GM18526 (cell line): ENCODE measurements around the gene IL15RA.

ENCODE experiments used
- POLR2A ChIP-seq: IDR thresholded peaks from 3 replicates; pipeline ENCODE4 v1.6.1; 2011; ENCODE audit not compliant: insufficient read length; ENCODE audit errors: extremely low read depth

Gene IL15RA

GRCh38 chr10:5961405-5962100 is 15.8 kb downstream of the IL15RA start:
- TF ChIP-seq POLR2A, result no peak

- TF ChIP-seq POLR2A, result no peak
Observed at GRCh38 chr10:5960070-5960972, 17.0 kb downstream of the IL15RA start.

- no peak for TF ChIP-seq POLR2A
Observed at GRCh38 chr10:5959581-5960069, 17.7 kb downstream of the IL15RA start.

- TF ChIP-seq POLR2A, result no peak
Observed at GRCh38 chr10:5959142-5959541, 18.2 kb downstream of the IL15RA start.

GRCh38 chr10:5958675-5959074 is 18.7 kb downstream of the IL15RA start:
- no peak for TF ChIP-seq POLR2A

GRCh38 chr10:5958077-5958476 is 19.3 kb downstream of the IL15RA start:
- no peak for TF ChIP-seq POLR2A

GRCh38 chr10:5956146-5956936 is 21.0 kb downstream of the IL15RA start:
- no peak for TF ChIP-seq POLR2A

- no peak for TF ChIP-seq POLR2A
Observed at GRCh38 chr10:5953676-5954075, 23.7 kb downstream of the IL15RA start.

- no peak for TF ChIP-seq POLR2A
Observed at GRCh38 chr10:5952731-5953385, 24.5 kb downstream of the IL15RA start.

GRCh38 chr10:5951721-5952407 is 25.5 kb downstream of the IL15RA start:
- TF ChIP-seq POLR2A, result no peak

- no peak for TF ChIP-seq POLR2A
Observed at GRCh38 chr10:5951167-5951711, 26.1 kb downstream of the IL15RA start.

- TF ChIP-seq POLR2A, result no peak
Observed at GRCh38 chr10:5949009-5949759, 28.2 kb downstream of the IL15RA start.

GRCh38 chr10:5948208-5948585 is 29.1 kb downstream of the IL15RA start:
- TF ChIP-seq POLR2A, result no peak
